ENCODE measurements around the gene NKAIN2.

GRCh38 chr6:124197148-124197547 is 393.5 kb downstream of the NKAIN2 start:
- no peak for TF ChIP-seq POLR2AphosphoS5 (IDR thresholded peaks at IDR 0.05; ENCODE audit: low read depth, low read length)
- TF ChIP-seq, protein P1, sequence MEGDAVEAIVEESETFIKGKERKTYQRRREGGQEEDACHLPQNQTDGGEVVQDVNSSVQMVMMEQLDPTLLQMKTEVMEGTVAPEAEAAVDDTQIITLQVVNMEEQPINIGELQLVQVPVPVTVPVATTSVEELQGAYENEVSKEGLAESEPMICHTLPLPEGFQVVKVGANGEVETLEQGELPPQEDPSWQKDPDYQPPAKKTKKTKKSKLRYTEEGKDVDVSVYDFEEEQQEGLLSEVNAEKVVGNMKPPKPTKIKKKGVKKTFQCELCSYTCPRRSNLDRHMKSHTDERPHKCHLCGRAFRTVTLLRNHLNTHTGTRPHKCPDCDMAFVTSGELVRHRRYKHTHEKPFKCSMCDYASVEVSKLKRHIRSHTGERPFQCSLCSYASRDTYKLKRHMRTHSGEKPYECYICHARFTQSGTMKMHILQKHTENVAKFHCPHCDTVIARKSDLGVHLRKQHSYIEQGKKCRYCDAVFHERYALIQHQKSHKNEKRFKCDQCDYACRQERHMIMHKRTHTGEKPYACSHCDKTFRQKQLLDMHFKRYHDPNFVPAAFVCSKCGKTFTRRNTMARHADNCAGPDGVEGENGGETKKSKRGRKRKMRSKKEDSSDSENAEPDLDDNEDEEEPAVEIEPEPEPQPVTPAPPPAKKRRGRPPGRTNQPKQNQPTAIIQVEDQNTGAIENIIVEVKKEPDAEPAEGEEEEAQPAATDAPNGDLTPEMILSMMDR (IDR thresholded peaks at IDR 0.05): no peak
- no peak for TF ChIP-seq JUND (IDR thresholded peaks at IDR 0.05)
- TF ChIP-seq GABPA (IDR thresholded peaks at IDR 0.05; ENCODE audit: low read depth): no peak
- no peak for TF ChIP-seq MEF2A (IDR thresholded peaks at IDR 0.05; ENCODE audit: borderline replicate concordance, low read depth)
- TF ChIP-seq YY1 (IDR thresholded peaks at IDR 0.05; ENCODE audit: low read depth): no peak
- TF ChIP-seq, protein P2, sequence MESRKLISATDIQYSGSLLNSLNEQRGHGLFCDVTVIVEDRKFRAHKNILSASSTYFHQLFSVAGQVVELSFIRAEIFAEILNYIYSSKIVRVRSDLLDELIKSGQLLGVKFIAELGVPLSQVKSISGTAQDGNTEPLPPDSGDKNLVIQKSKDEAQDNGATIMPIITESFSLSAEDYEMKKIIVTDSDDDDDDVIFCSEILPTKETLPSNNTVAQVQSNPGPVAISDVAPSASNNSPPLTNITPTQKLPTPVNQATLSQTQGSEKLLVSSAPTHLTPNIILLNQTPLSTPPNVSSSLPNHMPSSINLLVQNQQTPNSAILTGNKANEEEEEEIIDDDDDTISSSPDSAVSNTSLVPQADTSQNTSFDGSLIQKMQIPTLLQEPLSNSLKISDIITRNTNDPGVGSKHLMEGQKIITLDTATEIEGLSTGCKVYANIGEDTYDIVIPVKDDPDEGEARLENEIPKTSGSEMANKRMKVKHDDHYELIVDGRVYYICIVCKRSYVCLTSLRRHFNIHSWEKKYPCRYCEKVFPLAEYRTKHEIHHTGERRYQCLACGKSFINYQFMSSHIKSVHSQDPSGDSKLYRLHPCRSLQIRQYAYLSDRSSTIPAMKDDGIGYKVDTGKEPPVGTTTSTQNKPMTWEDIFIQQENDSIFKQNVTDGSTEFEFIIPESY (IDR thresholded peaks at IDR 0.05; ENCODE audit: borderline replicate concordance, low read depth): no peak
- TF ChIP-seq TAF1 (IDR thresholded peaks at IDR 0.05; ENCODE audit: borderline replicate concordance, low read depth, low read length): no peak
- no peak for TF ChIP-seq EP300 (IDR thresholded peaks at IDR 0.05; ENCODE audit: borderline replicate concordance in 1 of 2, low read depth in 1 of 2, low read length in 1 of 2)
- TF ChIP-seq REST (IDR thresholded peaks at IDR 0.05; ENCODE audit: low read depth, low read length): no peak
- TF ChIP-seq SMC3 (IDR thresholded peaks at IDR 0.05; ENCODE audit: low read depth, low read length): no peak

All from SK-N-SH (cell line).